CD14-positive monocyte (primary cell): Measurements from ENCODE around the gene CYFIP2. TPM values are rescaled to one million over a fixed set of nuclear protein-coding genes. Genes with fewer than 3 reads are reported as not detected.

Source experiments
- DNase-seq, 3 donors: peaks; one replicate each; pipeline ENCODE4 v3.0.0-alpha.2; 2011 to 2022
- H2AFZ ChIP-seq: 2 replicates; pipeline ENCODE4 v1.6.0; 2012; ENCODE audit warnings: mild to moderate bottlenecking, low read depth, low read length, inconsistent platforms; ENCODE audit not compliant: insufficient read depth, poor library complexity, severe bottlenecking
- H3K27ac ChIP-seq, 2 donors: 1 replicate in 1 of 2; 2 replicates in 1 of 2; pipeline ENCODE4 v1.5.1; 2012 to 2013; ENCODE audit warnings: low read length in 2 of 2, control low read depth in 1 of 2, inconsistent platforms in 1 of 2, low read depth in 1 of 2, mild to moderate bottlenecking in 1 of 2
- H3K27me3 ChIP-seq, 2 donors: one replicate each; pipeline versions ENCODE4 v1.6.0 to v1.6.1; 2011 to 2013; ENCODE audit warnings: low read length in 2 of 2; ENCODE audit not compliant: control insufficient read depth in 2 of 2, insufficient read depth in 2 of 2
- H3K36me3 ChIP-seq, 2 donors: replicated peaks in 1 of 2; 1 replicate in 1 of 2; 2 replicates in 1 of 2; pipeline versions ENCODE4 v1.5.1 to v1.6.1; 2012 to 2013; ENCODE audit warnings: low read length in 2 of 2, control low read depth in 1 of 2, inconsistent platforms in 1 of 2, mild to moderate bottlenecking in 1 of 2; ENCODE audit not compliant: insufficient read depth in 2 of 2, control insufficient read depth in 1 of 2
- H3K4me1 ChIP-seq, 2 donors: 1 replicate in 1 of 2; 2 replicates in 1 of 2; pipeline versions ENCODE4 v1.5.1 to v1.6.1; 2012 to 2013; ENCODE audit warnings: low read length in 2 of 2, control low read depth in 1 of 2, inconsistent platforms in 1 of 2, mild to moderate bottlenecking in 1 of 2, moderate library complexity in 1 of 2; ENCODE audit not compliant: insufficient read depth in 2 of 2, control insufficient read depth in 1 of 2
- H3K4me2 ChIP-seq: replicated peaks from 2 replicates; pipeline ENCODE3; 2012; ENCODE audit warnings: low read length, moderate library complexity, mild to moderate bottlenecking; ENCODE audit not compliant: poor library complexity, severe bottlenecking; ENCODE audit errors: extremely low read depth
- H3K4me3 ChIP-seq, 3 experiments: fragments of 200-600 bp in 1 of 3; sonication (generic) in 1 of 3; replicated peaks in 1 of 3; 1 replicate in 2 of 3; 2 replicates in 1 of 3; pipeline ENCODE4 v1.5.1; 2011 to 2013; ENCODE audit warnings: low read length in 3 of 3, mild to moderate bottlenecking in 3 of 3, control low read depth in 2 of 3, low read depth in 2 of 3, inconsistent platforms in 1 of 3, moderate library complexity in 1 of 3
- H3K79me2 ChIP-seq: 2 replicates; pipeline ENCODE4 v1.6.0; 2012; ENCODE audit warnings: mild to moderate bottlenecking, control low read depth, inconsistent platforms, low read length, moderate library complexity; ENCODE audit not compliant: insufficient read depth
- H3K9ac ChIP-seq: 2 replicates; pipeline ENCODE4 v1.6.0; 2017; ENCODE audit warnings: low read length, mild to moderate bottlenecking; ENCODE audit not compliant: insufficient read depth, poor library complexity, severe bottlenecking
- H3K9me3 ChIP-seq, 2 donors: replicated peaks in 1 of 2; 1 replicate in 1 of 2; 2 replicates in 1 of 2; pipeline versions ENCODE4 v1.5.1 to v1.6.1; 2012 to 2013; ENCODE audit warnings: low read length in 2 of 2, control low read depth in 1 of 2; ENCODE audit not compliant: control insufficient read depth in 1 of 2, insufficient read depth in 1 of 2
- H4K20me1 ChIP-seq: 2 replicates; pipeline ENCODE4 v1.6.0; 2012; ENCODE audit warnings: mild to moderate bottlenecking, low read length, control low read depth, moderate library complexity; ENCODE audit not compliant: insufficient read depth
- H3K27ac Mint-ChIP-seq, 7 donors: one replicate each; pipeline ENCODE4 v1.8.0; 2020; ENCODE audit warnings: mild to moderate bottlenecking in 7 of 7, mixed read lengths in 7 of 7, moderate library complexity in 6 of 7, inconsistent platforms in 2 of 7
- H3K27me3 Mint-ChIP-seq, 3 donors: one replicate each; pipeline ENCODE4 v1.8.0; 2021 to 2022; ENCODE audit warnings: low read depth in 3 of 3, mild to moderate bottlenecking in 3 of 3, mixed read lengths in 3 of 3, moderate library complexity in 3 of 3, inconsistent platforms in 1 of 3
- H3K36me3 Mint-ChIP-seq, 2 donors: one replicate each; pipeline ENCODE4 v1.8.0; 2020; ENCODE audit warnings: mixed read lengths in 2 of 2, inconsistent platforms in 1 of 2, mild to moderate bottlenecking in 1 of 2
- H3K4me1 Mint-ChIP-seq: one replicate; pipeline ENCODE4 v1.8.0; 2020; ENCODE audit warnings: mild to moderate bottlenecking, mixed read lengths
- H3K4me3 Mint-ChIP-seq, 2 donors: one replicate each; pipeline ENCODE4 v1.8.0; 2020; ENCODE audit warnings: mild to moderate bottlenecking in 2 of 2, mixed read lengths in 2 of 2, moderate library complexity in 1 of 2
- H3K9me3 Mint-ChIP-seq, 7 donors: one replicate each; pipeline ENCODE4 v1.8.0; 2020 to 2022; ENCODE audit warnings: mixed read lengths in 7 of 7, mild to moderate bottlenecking in 6 of 7, moderate library complexity in 6 of 7, inconsistent platforms in 2 of 7
- CTCF ChIP-seq: fragments of 200-600 bp; IDR thresholded peaks from one replicate; pipeline ENCODE4 v1.8.0; 2022; ENCODE audit warnings: antibody characterized with exemption, mild to moderate bottlenecking
- WGBS: methylation state at CpG from one replicate; pipeline ENCODE4 v1.1.5; 2013; ENCODE audit warnings: missing lambda C conversion rate; ENCODE audit not compliant: insufficient coverage; 5-methylcytosine and 5-hydroxymethylcytosine counted together
- intact Hi-C, 2 donors: fragments of 100-400 bp; cut with micrococcal nuclease; formaldehyde crosslinking; loops; one replicate each; pipeline versions ENCODE4 v1.15.0 to v1.15.1; 2023
- polyA plus RNA-seq, 3 donors: library from polyadenylated mRNA; depleted of rRNA in 1 of 3; unstranded in 2 of 3; stranded (reverse) in 1 of 3; fragments of 300-500 nt in 2 of 3; fragments of >200 nt in 1 of 3; fragmentation: Illumina TruSeq in 2 of 3; gene quantifications; 1 replicate in 2 of 3; 2 replicates in 1 of 3; pipeline ENCODE4 v1.2.3, GENCODE V29; 2012 to 2021

Gene CYFIP2
- polyA plus RNA-seq, 3 donors, result 33.6 to 45.6 (median 36.0) TPM

GRCh38 chr5:157301066-157301465 lies 35.1 kb downstream of the CYFIP2 start:
- Histone ChIP-seq H3K27ac (no peak overlapping the region), H3K4me1 (no peaks in the 10 kb centered on the region), H4K20me1 (no peaks in the 10 kb centered on the region), H3K4me3 (no peak overlapping the region), H3K27me3 (no peaks in the 10 kb centered on the region), H3K4me2 (no peak overlapping the region), H3K79me2 (no peaks in the 10 kb centered on the region), H3K36me3 (peaks cover 22 to 92% of the 10 kb centered on the region in 2 donors), H2AFZ (no peak overlapping the region), H3K9ac (no peak overlapping the region), H3K9me3 (no peaks in the 10 kb centered on the region)
- H3K27me3 Mint-ChIP-seq, result peaks cover 0 to 4% (median 0%) of the 10 kb centered on the region in 3 donors
- no peak for TF ChIP-seq CTCF
- H3K4me1 Mint-ChIP-seq, result no peaks in the 10 kb centered on the region
- DNase-seq, result no peak
- H3K9me3 Mint-ChIP-seq, result peaks cover 0 to 2% (median 0%) of the 10 kb centered on the region in 7 donors
- intact Hi-C loops, result no loop called here
- peaks cover 64 to 73% of the 10 kb centered on the region in 2 donors for H3K36me3 Mint-ChIP-seq
- H3K27ac Mint-ChIP-seq, result no peak overlapping the region
- no peak overlapping the region for H3K4me3 Mint-ChIP-seq

- Mint-ChIP-seq H3K27ac (no peak overlapping the region), H3K36me3 (peaks cover 56 to 69% of the 10 kb centered on the region in 2 donors), H3K4me3 (no peak overlapping the region), H3K4me1 (peaks cover 11% of the 10 kb centered on the region), H3K9me3 (peaks cover 0 to 2% (median 0%) of the 10 kb centered on the region in 7 donors), H3K27me3 (peaks cover 0 to 4% (median 0%) of the 10 kb centered on the region in 3 donors)
- H2AFZ ChIP-seq, result no peak overlapping the region
- no peaks in the 10 kb centered on the region for H3K9me3 ChIP-seq
- no peak for DNase-seq
- no peaks in the 10 kb centered on the region for H3K79me2 ChIP-seq
- no peak overlapping the region for H3K27ac ChIP-seq
- intact Hi-C loops, result no loop called here
- H3K36me3 ChIP-seq, result peaks cover 20 to 74% of the 10 kb centered on the region in 2 donors
- TF ChIP-seq CTCF, result no peak
- no peak overlapping the region for H3K4me3 ChIP-seq
- WGBS, result 100% methylated on average over 3 of the region's 5 CpGs
- no peak overlapping the region for H3K4me2 ChIP-seq
- no peaks in the 10 kb centered on the region for H3K27me3 ChIP-seq
- H3K4me1 ChIP-seq, result peaks cover 6 to 13% of the 10 kb centered on the region in 2 donors
- H3K9ac ChIP-seq, result no peak overlapping the region
- H4K20me1 ChIP-seq, result no peaks in the 10 kb centered on the region
These were observed 37.1 kb downstream of the CYFIP2 start for GRCh38 chr5:157303023-157303422.
